Mucosa of rectum (tissue), 2 donors: ENCODE results near the gene DGKZ.

Experiments used
- H3K27ac ChIP-seq, 2 donors: one replicate each; pipeline ENCODE4 v1.7.0; 2013; ENCODE audit warnings: inconsistent platforms in 2 of 2, low read depth in 2 of 2, low read length in 2 of 2
- H3K27me3 ChIP-seq, 2 donors: one replicate each; pipeline ENCODE4 v1.7.0; 2013; ENCODE audit warnings: low read length in 2 of 2; ENCODE audit not compliant: control insufficient read depth in 2 of 2, insufficient read depth in 2 of 2
- H3K36me3 ChIP-seq, 2 donors: one replicate each; pipeline ENCODE4 v1.7.0; 2013; ENCODE audit warnings: low read length in 2 of 2; ENCODE audit not compliant: control insufficient read depth in 2 of 2, insufficient read depth in 2 of 2
- H3K4me1 ChIP-seq, 2 donors: one replicate each; pipeline ENCODE4 v1.7.0; 2013; ENCODE audit warnings: low read length in 2 of 2, mild to moderate bottlenecking in 1 of 2; ENCODE audit not compliant: control insufficient read depth in 2 of 2, insufficient read depth in 2 of 2
- H3K4me3 ChIP-seq, 2 donors: one replicate each; pipeline ENCODE4 v1.7.0; 2013; ENCODE audit warnings: low read length in 2 of 2
- H3K9ac ChIP-seq, 2 donors: one replicate each; pipeline ENCODE4 v1.7.0; 2013; ENCODE audit warnings: low read length in 2 of 2, low read depth in 1 of 2, mild to moderate bottlenecking in 1 of 2
- H3K9me3 ChIP-seq, 2 donors: one replicate each; pipeline ENCODE4 v1.7.0; 2013; ENCODE audit warnings: low read length in 2 of 2; ENCODE audit not compliant: control insufficient read depth in 2 of 2
- donor health status: healthy.
- donor health status: Normal muscosa, but diverticular disease.

DGKZ gene

GRCh38 chr11:46345131-46345597 is 2.1 kb upstream of the DGKZ start:
- no peaks in the 10 kb centered on the region for H3K9me3 ChIP-seq
- H3K27ac ChIP-seq = peak overlapping the region in 1 of 2 donors; percentile 58
- H3K4me1 ChIP-seq = peaks cover 19% of the 10 kb centered on the region in 2 donors
- peak overlapping the region; percentile 8 to 73 for H3K4me3 ChIP-seq
- H3K36me3 ChIP-seq = no peaks in the 10 kb centered on the region
- H3K9ac ChIP-seq = peak overlapping the region in 1 of 2 donors; percentile 60
- H3K27me3 ChIP-seq = no peaks in the 10 kb centered on the region

- H3K27ac ChIP-seq = peak overlapping the region in 1 of 2 donors; percentile 58
Measured at GRCh38 chr11:46345881-46346484, 1.3 kb upstream of the DGKZ start.

GRCh38 chr11:46347637-46348311 is 511 bp downstream of the DGKZ start:
- Histone ChIP-seq H3K9me3 (no peaks in the 10 kb centered on the region), H3K4me1 (peaks cover 19 to 25% of the 10 kb centered on the region in 2 donors), H3K4me3 (peak overlapping the region; percentile 85 to 89), H3K36me3 (no peaks in the 10 kb centered on the region), H3K27me3 (no peaks in the 10 kb centered on the region), H3K9ac (peak overlapping the region; percentile 68 to 80), H3K27ac (peak overlapping the region; percentile 3 to 43)

More at GRCh38 chr11:46345881-46346484, 1.3 kb upstream of the DGKZ start:
- Histone ChIP-seq H3K4me3 (peak overlapping the region; percentile 8 to 73), H3K36me3 (no peaks in the 10 kb centered on the region), H3K9ac (peak overlapping the region in 1 of 2 donors; percentile 60), H3K9me3 (no peaks in the 10 kb centered on the region), H3K4me1 (peaks cover 19% of the 10 kb centered on the region in 2 donors), H3K27me3 (no peaks in the 10 kb centered on the region)

GRCh38 chr11:46348566-46349401 is 1.5 kb downstream of the DGKZ start:
- H3K9ac ChIP-seq = peak overlapping the region; percentile 68 to 80
- peak overlapping the region in 1 of 2 donors; percentile 35 for H3K27ac ChIP-seq
- H3K4me1 ChIP-seq = peaks cover 19 to 25% of the 10 kb centered on the region in 2 donors
- H3K9me3 ChIP-seq = no peaks in the 10 kb centered on the region
- H3K27me3 ChIP-seq = no peaks in the 10 kb centered on the region
- no peaks in the 10 kb centered on the region for H3K36me3 ChIP-seq
- peak overlapping the region; percentile 85 to 89 for H3K4me3 ChIP-seq

- H3K4me1 ChIP-seq = peaks cover 17 to 23% of the 10 kb centered on the region in 2 donors
- no peak overlapping the region for H3K27ac ChIP-seq
- peaks cover 0 to 3% of the 10 kb centered on the region in 2 donors for H3K36me3 ChIP-seq
- H3K9me3 ChIP-seq = no peaks in the 10 kb centered on the region
- no peak overlapping the region for H3K9ac ChIP-seq
- no peak overlapping the region for H3K4me3 ChIP-seq
- H3K27me3 ChIP-seq = no peaks in the 10 kb centered on the region
Measured at GRCh38 chr11:46350695-46351094, 3.4 kb downstream of the DGKZ start.

GRCh38 chr11:46351148-46351547 is 3.9 kb downstream of the DGKZ start:
- H3K27me3 ChIP-seq = no peaks in the 10 kb centered on the region
- no peak overlapping the region for H3K4me3 ChIP-seq
- peaks cover 0 to 3% of the 10 kb centered on the region in 2 donors for H3K36me3 ChIP-seq
- no peak overlapping the region for H3K9ac ChIP-seq
- peaks cover 17 to 23% of the 10 kb centered on the region in 2 donors for H3K4me1 ChIP-seq
- H3K9me3 ChIP-seq = no peaks in the 10 kb centered on the region
- H3K27ac ChIP-seq = no peak overlapping the region

GRCh38 chr11:46351606-46352005 is 4.3 kb downstream of the DGKZ start:
- H3K4me1 ChIP-seq = peaks cover 16 to 23% of the 10 kb centered on the region in 2 donors
- H3K36me3 ChIP-seq = peaks cover 0 to 3% of the 10 kb centered on the region in 2 donors
- H3K27me3 ChIP-seq = no peaks in the 10 kb centered on the region
- no peaks in the 10 kb centered on the region for H3K9me3 ChIP-seq
- no peak overlapping the region for H3K9ac ChIP-seq
- peak overlapping the region in 1 of 2 donors; percentile 20 for H3K4me3 ChIP-seq
- no peak overlapping the region for H3K27ac ChIP-seq

- H3K27me3 ChIP-seq = no peaks in the 10 kb centered on the region
- H3K36me3 ChIP-seq = peaks cover 0 to 3% of the 10 kb centered on the region in 2 donors
- H3K9ac ChIP-seq = no peak overlapping the region
- no peaks in the 10 kb centered on the region for H3K9me3 ChIP-seq
- H3K27ac ChIP-seq = peak overlapping the region in 1 of 2 donors; percentile 23
- peak overlapping the region in 1 of 2 donors; percentile 20 for H3K4me3 ChIP-seq
- peaks cover 12 to 20% of the 10 kb centered on the region in 2 donors for H3K4me1 ChIP-seq
Measured at GRCh38 chr11:46352063-46352841, 5.0 kb downstream of the DGKZ start.

- H3K27me3 ChIP-seq = no peaks in the 10 kb centered on the region
- H3K9me3 ChIP-seq = no peaks in the 10 kb centered on the region
- H3K4me1 ChIP-seq = peaks cover 4 to 11% of the 10 kb centered on the region in 2 donors
- H3K36me3 ChIP-seq = peaks cover 0 to 3% of the 10 kb centered on the region in 2 donors
- H3K27ac ChIP-seq = no peak overlapping the region
- H3K9ac ChIP-seq = no peak overlapping the region
- no peak overlapping the region for H3K4me3 ChIP-seq
Measured at GRCh38 chr11:46353698-46354097, 6.4 kb downstream of the DGKZ start.
